ENCODE measurements around the gene ZNHIT3.
"Not testable (repeated sequence)": the region's sequence is repeated elsewhere in the genome, so short reads cannot be mapped to it uniquely, and the experiment has no call there.

The ZNHIT3 gene

DNA sequence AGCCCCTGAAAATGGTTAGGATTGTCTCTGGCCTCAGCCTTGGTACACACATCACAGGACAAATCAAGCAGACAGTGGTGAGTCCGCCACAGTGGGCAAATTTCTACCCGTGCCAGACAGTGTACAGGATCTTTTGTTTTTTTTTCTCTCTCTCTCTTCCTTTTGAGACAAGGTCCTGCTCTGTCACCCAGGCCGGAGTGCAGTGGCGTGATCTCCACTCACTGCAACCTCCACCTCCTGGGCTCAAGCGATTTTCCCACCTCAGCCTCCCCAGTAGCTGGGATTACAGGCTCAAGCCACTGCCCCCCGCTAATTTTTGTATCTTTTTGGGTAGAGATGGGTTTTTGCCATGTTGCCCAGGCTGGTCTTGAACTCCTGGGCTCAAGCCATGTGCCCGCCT is 2.5 kb upstream of the ZNHIT3 start:
- not testable (repeated sequence) for DNase-seq (ENCODE audit: low spot score)

DNA sequence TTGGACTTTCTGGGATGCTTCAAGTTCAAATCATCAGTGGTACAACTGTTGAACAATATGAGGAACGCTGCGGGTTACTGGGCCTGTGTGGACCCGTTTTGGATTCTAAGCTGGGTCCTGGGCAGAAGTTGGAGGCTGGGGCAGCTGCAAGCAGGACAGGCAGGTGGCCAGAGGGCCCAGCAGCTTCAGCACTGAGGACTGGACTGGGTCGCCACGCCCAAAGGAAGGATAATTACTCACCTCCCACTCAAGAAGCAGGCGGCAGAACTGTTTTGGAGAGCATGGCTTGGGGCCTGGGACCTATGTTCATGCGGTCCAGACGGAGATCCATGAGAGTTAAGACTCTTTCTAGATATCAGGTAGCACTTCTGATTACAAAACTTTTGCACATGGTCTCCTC is 1.5 kb upstream of the ZNHIT3 start:
- no peak for DNase-seq (ENCODE audit: low spot score)

DNA sequence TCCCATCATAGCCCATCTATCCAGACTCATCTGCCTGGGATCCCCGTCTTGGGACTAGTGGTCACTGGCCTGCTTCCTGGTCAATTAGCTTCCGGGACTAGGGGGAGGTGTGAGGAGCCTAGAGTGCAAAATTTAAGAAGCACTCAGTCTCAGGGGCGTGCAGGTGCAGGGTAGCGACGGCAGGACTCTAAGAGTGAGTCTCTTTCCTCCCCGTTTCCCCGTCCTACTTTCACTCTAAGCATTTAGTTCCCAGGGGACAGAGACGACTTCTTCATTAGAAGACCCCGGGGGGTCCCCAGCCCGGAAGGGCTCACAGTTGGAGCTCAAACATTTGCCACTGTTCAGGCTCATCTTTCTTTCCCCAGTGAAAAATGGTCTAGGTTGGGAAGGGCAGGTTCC is 677 bp upstream of the ZNHIT3 start:
- DNase-seq (ENCODE audit: low spot score): no peak

DNA sequence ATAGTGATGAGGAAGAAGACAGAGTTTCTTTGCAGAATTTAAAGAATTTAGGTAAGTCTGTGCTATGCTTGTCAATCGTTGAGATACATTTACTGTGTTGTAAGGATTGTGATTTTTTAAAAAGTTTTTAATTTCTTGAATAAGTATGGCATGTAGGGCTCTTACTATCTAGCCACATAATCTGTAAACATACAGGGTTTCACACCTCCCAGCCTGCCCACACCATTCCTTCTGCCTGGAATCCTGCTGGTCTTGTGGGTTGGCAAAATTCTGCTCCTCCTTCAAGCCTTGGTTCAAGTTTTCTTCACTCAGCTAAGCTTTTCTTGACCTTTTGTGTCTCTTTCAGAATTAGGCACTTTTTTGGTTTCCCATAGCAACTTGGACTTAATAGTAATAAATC is 7.5 kb downstream of the ZNHIT3 start:
- DNase-seq (ENCODE audit: low spot score): no peak

DNA sequence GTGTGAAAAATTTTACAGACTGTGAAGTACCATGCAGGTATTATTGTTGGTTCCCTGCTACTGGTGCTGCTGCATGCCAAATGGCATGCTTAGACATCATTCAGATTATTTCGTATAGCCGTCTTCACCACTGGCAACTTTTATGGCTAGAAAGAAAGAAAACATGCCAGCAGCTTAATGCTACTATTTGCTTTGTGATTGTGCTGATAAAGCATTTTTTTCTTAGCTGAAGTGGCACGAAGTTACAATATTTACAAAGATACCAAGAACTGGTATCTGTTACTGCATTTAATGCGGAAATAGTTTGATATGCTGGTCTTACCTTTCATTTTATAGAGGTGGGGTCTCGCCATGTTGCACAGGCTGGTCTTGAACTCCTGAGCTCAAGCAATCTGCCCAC is 8.2 kb downstream of the ZNHIT3 start:
- no peak for DNase-seq (ENCODE audit: low spot score)

DNA sequence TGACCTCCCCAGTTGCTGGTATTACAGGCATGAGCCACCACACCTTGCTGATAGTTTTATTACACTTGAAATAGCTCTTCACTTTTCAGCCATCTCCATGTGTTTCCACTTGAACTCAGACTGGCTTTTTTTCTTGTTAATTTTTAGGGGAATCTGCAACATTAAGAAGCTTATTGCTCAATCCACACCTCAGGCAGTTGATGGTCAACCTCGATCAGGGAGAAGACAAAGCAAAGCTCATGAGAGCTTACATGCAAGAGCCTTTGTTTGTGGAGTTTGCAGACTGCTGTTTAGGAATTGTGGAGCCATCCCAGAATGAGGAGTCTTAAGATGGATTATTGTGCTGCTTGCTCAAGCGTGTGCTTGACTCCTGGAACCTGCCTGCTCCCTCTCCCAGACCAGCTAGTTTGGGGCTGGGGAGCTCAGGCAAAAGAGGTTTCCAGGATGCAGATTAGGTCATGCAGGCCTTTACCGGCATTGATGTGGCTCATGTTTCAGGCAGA is 8.6 kb downstream of the ZNHIT3 start:
- DNase-seq (ENCODE audit: low spot score): no peak

DNA sequence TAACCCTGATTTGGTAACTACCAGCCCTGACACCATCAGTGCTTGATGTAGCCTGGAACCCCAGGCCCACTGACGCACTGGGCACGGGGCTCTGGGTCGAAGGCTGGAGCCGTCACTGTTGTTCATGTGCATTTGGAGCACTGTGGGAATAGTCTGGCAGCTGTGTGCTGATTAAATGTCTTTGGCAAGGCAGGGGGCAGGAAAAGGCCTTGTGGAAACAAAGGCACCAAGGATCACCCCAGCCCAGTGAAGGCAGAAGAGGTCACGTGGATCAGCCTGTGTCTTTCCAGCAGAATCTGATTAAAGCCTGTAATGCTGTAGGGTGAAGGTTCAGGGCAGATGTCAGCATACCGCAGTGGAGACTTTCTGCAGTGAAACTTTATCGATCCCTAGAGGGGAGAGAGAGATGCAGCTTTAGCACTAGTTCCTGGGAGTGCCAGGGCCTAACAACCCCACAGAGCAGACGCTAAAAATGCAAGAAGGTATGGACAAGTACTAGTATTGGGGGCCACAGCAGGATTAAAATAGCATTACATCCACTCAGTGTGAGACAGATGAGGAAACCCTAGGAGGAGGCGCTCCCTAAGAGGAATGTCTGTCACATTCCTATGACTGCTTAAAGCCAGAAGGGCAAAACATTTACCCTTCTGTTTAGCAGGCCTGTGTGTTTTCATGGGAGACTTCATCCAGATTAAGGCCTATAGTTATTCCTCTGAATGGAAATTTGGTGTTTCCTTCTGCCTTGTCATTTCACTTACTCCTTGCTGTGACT is 9.7 kb downstream of the ZNHIT3 start:
- DNase-seq (ENCODE audit: low spot score): no peak

DNA sequence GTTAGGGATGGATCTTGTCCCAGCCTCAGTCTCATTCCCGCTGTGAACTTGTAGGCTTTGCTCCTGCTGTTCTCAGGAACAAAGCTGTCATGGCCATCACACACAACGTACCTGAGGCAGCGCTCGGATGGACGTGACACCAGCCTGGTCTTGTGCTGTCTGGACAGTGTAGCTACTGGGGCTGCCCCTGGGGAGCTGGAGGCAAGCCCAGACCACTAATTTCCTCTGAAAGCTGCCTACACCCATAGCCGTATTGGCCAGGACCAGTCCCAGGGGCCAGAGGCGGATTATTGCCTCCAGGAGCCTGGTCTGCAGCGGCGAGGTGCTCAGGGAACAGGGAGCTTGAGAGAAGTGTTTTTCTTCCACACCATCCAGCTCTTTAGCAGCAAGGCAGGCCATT is 11.7 kb downstream of the ZNHIT3 start:
- DNase-seq (ENCODE audit: low spot score): no peak

DNA sequence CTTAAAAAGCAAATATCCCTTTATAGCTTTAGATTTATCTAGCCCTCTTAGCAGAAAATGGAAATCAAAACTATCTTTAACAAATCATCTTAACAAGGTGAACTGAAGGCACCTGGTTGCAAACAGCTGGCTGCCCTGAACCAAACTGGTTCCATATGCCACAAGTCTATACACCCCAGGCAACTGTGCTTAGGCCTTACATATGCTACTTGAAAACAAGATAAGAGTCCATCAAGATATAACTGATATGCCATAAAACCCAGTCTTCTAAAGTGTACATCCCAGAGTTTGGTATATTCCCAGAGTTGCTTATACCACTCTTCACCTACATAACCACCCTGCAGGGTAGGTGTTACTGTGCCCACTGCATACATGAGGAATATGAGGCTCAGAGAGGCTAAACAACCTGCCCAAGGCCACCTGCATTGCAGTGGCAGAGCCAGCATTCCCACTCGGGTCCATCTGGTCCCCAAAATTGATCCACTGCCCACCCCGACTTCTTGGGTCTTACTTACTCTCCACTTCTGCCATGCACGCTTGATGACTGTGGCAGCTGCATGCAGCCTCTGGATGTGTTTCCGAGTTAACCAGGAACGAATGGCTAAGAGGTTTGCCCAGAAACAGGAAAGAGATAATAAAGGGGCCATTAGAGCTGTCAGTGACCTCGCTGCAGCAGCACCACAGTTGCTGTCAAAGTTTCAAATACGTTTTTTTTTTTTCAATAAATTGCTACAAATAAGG is 12.2 kb downstream of the ZNHIT3 start:
- DNase-seq (ENCODE audit: low spot score): no peak

DNA sequence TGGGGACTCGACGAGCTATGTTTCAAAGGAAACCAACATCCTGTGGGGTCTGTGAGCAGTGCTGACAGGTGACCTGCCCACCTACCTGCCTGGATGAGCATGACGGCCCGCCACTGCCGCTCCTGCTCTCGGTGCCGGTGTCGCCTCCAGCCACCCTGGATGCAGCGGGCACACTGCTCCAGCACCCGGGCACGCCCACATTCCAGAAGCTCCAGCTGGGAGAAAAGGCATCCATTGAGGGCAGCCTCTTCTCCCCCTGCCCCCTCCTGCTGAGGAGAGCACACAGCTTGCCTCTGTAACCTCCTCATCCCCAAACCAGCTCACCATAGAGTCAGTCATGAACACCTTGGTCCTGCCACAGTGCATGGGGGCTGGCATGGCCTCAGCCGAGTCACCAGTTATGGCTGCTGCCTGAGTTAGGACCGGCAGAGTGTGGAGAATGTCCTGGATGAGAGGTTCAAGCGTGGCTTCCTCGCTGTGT is 14.3 kb downstream of the ZNHIT3 start:
- no peak for DNase-seq (ENCODE audit: low spot score)

DNA sequence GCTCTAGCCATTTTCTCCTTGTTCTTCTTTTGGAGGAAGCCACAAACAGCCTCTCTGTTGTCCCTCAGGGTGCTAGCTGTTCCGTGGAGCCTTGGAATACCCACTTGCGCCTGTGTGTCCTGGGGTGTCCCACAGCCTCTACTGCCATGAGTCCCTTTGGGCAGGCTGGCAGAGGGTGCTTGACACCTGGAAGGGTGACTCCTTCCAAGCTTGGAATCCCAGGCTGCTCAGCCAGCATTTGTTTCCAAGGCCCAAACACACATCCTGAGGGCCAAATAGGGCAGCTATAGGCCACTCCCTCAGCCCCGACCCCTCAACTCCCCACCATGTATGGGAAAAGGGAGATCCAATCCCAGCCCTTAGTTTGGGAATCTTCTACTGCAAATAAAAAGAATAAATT is 14.9 kb downstream of the ZNHIT3 start:
- no peak for DNase-seq (ENCODE audit: low spot score)

DNA sequence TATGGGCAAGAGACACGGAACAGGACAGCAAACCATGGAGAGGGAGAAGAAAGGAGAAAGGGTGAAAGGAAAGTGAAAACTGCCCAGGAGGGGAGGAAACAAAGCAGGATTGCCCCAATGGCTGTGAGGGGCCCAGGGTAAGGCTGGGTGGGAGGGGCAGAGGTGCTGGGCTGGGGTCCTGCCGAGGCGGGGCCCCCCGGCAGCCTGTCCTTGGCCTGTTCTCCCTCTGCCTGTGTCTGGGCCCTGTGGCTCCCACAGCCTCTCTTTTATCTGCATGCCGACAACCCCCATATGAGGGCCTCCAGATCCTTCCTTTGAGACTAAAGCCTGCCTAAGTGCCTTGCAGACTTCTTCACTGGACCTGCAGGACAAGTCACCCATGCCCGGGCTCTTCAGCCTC is 15.5 kb downstream of the ZNHIT3 start:
- no peak for DNase-seq (ENCODE audit: low spot score)

DNA sequence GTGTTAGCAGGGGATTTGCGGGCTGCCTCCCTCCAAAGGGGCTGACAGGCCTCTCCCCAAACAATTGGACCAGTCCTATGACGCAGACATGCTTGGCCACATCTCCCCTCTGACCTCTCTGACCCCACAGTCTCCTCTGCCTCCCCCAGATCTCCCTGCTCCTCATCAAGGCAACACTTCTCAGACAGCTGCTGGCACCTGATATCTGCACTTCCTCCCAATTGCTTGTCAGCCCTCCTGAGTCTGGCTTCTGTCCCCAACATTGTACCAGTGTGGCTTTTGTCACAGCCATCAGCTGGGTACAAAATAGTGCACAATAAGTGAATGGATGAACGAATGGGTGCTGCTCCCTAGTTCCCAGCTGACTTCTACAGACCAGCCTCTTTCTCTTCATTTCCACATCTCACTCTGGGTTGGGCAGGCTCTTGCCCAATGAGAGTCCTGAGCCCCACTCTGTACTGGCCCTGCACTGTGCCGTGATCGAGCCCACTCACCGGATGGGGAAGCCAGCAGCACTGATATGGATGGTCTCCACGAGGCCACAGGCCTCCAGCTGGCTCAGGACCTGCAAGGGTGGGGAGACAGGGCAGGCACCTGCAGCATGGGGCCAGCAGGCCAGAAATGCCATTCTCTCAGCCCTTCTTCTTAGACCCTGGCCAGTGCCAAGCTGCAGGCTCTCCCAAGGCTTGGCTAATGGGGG is 17.1 kb downstream of the ZNHIT3 start:
- no peak for DNase-seq (ENCODE audit: low spot score)

DNA sequence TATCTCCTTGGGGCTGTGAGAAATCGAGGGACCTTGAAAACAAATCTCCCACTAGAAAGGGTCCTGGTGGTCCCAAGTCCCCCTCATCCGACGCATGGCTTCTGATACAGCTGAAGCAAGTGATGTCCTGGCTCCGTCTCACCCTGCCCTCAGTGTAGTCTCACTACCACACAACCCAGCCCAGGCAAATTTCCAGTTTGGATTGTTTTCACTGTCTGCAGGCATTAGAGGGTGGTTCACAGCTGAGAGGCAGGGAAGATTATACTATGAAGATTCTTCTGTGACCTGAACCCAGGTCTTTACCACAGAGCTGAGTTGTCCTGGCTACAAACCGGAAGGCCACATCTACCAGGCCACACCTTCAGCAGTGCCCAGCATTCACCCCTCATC is 17.7 kb downstream of the ZNHIT3 start:
- no peak for DNase-seq (ENCODE audit: low spot score)

DNA sequence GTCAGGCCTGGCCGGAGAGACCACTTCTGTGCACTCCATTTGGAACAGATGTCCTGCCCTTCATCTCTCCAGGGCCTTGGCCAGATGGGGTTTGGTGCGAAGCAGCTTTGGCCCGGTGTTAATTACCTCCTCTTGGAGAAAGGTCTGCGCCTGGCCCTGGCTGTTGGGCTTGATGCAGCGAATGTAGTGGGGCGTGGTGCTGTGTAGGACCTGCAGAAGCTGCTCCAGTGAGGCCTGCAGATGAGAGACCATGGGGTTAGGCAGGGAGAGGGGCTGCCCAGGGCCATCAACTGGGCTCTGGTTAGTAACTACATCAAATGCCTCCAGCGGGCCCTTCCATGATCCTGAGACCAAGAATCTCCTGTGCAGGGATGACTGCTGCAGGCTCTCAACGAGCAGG is 18.7 kb downstream of the ZNHIT3 start:
- no peak for DNase-seq (ENCODE audit: low spot score)

DNA sequence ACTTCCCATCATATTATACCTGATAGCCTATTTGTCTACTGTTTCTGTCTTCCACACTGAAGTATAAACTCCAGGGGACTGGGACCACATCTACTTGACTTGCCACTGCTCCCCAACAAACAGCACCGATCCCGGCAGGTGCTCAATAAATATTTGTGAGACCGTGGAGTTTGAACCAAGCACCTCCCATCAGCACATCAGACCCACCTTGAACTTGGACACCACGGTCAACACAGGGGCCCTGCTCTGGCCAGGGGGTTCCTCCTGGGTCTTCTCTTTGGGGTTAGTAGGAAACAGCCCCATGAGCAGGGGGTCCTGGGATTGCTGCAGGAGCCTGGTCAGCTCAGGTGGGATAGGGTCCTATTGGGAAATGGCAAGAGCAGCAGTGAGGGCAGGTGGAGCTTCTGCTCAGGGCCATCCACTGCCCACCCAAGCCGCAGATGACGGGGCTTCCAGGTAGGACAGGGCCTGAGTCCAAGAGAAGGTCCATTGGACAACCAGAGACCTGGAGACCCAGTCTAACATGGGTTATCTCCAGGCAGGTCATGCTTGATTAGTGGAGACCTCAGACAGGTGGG is 19.9 kb downstream of the ZNHIT3 start:
- DNase-seq (ENCODE audit: low spot score): no peak

DNA sequence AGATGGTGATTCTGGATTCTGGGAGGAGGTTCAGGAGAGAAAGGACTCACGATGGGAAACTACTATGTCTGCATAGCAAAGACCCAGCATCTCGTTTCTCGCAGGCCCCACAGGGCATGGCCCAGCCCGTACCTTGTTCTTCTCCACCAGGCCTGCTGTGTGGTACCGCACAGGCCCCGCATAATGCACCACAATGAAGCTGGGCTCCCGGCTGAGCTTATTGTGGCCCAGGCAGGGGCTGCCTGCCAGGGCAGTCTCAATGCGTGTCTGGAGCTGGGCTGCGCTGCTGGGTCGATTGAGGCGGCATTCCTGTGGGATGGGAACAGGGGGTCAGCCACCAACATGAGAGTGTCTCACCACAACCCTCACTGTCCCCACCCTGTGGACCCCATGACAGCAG is 20.4 kb downstream of the ZNHIT3 start:
- DNase-seq (ENCODE audit: low spot score): no peak

DNA sequence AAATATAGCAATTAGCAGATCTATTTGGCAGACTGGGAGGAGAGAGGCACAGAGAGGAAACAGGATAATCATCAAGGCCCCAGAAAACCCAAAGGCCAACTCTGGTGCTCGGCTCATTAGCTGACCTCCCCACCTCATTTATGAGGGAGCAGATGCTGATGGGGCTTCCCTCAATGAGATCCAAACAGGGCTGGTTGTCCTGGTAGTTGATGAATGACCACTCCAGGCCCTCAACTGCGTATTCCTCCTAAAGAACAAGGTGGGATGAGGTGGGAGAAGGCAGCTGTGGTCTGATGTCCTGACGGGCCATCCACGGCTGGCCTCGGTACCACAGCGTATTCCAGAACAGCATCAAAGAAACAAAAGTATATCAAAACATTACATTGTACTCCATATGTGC is 20.8 kb downstream of the ZNHIT3 start:
- DNase-seq (ENCODE audit: low spot score): no peak

DNA sequence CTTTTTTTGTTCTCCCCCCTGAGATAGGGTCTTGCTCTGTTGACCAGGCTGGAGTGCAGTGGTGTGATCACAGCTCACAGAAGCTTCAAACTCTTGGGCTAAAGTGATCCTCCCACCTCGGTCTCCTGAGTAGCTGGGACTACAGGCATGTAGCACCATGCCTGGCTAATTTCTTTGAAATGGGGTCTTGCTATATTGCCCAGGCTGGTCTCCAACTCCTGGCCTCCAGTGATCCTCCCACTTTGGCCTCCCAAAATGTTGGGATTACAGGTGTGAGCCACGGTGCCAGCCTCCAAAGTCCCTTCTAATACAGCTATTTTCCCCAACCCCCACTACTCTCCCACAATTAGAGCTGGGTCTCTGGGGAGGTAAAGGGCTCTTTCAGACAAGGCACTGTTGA is 22.0 kb downstream of the ZNHIT3 start:
- not testable (repeated sequence) for DNase-seq (ENCODE audit: low spot score)

DNA sequence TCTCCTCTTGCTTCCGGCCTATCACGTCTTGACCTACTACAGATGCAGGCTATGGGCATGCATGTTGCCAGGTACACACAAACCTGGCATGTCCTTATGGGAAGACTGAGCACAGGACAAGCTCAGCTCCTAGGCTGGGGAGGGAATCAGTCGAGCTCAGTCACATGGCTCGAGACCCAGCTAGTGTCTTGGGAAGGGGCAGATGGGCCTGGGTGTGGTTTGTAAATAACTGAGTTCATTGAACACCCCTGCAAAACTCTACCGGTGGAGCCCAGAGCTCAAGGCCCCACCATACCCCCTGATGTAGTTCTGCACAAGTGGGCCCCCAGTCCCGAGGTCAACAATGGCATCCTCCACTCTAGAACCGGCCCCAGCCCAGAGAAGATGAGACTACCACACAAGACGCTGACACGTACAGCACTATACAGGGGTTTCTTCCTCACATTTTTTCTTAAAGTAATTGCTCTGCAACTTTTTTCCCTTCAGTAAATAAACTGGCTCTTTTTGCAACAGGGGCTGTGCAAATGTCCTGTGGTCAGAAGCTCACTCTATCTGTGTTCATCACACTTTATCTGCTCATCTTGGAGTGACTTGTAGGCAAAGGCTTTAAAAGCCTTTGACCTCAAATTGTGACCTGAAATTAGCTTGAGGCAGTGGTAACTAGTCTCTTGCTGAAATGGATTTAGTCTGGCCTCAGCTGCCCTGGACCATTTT is 22.9 kb downstream of the ZNHIT3 start:
- no peak for DNase-seq (ENCODE audit: low spot score)

DNA sequence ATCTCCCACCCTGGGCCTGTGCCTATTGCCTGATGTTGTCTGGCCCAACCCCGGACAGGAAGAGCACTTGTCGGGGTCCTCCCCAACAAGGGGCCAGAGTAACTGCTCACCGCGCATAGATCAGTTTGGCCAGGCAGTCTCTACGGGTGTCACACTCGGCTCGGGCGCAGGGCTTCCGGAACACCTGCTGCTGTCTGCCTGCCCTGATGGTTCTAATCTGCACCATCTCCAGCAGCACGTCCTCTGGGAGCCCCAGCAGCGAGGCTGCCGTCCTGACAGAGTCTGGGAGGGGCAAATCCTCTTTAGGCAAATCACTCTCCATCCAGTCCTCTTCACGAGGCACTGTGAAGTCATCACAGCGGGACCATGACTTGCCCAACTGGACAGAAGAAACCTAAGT is 24.2 kb downstream of the ZNHIT3 start:
- DNase-seq (ENCODE audit: low spot score): no peak

DNA sequence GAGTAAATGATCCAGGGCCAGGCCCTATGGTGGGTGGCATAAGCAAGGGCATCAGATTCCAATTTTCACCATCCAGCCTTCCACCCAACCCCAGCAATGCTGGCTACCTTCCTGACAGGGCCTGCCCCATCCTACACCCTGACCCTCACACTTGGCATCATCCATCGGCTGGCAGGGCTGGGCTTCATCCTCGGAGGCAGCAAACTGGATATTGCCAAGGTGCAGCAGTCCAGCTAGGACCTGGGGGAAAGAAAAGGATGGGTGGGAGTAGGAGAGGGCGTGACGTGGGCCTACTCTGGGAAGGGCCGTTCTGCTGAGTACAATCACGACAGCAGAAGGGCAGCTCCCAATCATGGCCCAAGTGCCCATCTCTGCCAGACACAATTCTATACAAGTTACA is 24.7 kb downstream of the ZNHIT3 start:
- no peak for DNase-seq (ENCODE audit: low spot score)

Data from CD4-positive, alpha-beta T cell treated with Interleukin-6 at 100 ng/mL for 8 hours (primary cell).